GM21528 (cell line): ENCODE results near the gene ARSI.

Experiments
- ATAC-seq: cut with Tn5 transposase; IDR thresholded peaks from one replicate; pipeline ENCODE4 v1.9.1; 2021; ENCODE audit warnings: mild to moderate bottlenecking, moderate library complexity; ENCODE audit not compliant: unreplicated experiment, low FRiP score

ARSI gene

DNA sequence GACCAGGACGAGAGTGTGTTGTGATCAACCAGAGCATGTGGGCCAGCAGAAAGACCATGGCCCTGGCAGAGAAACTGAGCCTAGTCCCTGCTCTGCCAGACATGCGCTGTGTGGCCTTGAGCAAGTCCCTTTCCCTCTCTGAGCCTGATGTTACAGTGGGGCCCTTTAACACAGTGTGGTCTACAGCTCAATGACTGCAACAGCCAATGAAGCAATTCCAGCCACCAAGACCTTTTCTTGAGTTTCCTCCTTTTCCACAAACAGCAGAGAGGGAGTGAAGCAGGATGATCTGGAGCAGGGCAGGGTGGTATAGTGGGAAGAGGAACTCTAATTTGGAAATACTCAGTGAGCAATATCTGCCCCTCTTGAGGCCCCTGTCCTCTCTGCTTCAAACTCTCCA lies 25.8 kb upstream of the ARSI start:
- no peak for ATAC-seq

GRCh38 chr5:150327139-150327538 lies 24.4 kb upstream of the ARSI start:
- ATAC-seq = no peak

- no peak for ATAC-seq
Measured at GRCh38 chr5:150326707-150327106, 24.0 kb upstream of the ARSI start.

- ATAC-seq = no peak
Measured at GRCh38 chr5:150325426-150325825, 22.7 kb upstream of the ARSI start.

- ATAC-seq = no peak
Measured at GRCh38 chr5:150323819-150324218, 21.1 kb upstream of the ARSI start.

DNA sequence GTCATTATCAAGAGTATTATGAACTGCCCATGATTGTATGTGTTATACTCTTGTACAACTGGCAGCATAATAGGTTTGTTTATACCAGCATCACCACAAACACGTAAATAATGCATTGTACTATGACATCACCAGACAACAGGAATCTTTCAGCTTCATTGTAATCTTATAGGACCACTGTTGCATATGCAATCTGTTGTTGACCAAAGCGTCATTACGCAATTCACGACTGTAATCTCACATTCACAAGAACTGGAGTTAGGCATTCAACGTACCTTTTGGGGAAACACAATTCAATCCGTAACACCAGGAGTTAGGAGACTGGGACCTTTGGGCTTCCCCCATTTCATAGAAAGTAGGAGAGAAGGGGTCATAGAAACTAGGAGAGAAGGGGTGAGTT lies 20.4 kb upstream of the ARSI start:
- no peak for ATAC-seq

DNA sequence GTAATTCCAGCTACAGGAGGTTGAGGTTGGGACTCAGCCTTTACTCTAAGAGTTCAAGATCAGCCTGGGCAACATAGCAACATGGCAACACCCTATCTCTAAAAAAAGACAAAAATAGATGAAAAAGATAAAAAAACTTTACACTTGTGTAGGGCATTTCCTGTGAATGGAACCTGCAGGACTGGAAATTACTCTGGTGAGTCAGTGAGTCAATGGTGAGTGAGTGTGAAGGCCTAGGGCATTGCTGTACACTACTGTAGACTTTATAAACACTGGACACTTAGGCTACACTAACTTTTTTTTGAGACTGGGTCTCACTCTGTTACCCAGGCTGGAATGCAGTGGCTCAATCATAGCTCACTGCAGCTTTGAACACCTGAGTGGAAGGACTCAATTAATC lies 19.5 kb upstream of the ARSI start:
- ATAC-seq = no peak

GRCh38 chr5:150321784-150322183 lies 19.1 kb upstream of the ARSI start:
- ATAC-seq = no peak

- no peak for ATAC-seq
Measured at GRCh38 chr5:150321211-150321610, 18.5 kb upstream of the ARSI start.

DNA sequence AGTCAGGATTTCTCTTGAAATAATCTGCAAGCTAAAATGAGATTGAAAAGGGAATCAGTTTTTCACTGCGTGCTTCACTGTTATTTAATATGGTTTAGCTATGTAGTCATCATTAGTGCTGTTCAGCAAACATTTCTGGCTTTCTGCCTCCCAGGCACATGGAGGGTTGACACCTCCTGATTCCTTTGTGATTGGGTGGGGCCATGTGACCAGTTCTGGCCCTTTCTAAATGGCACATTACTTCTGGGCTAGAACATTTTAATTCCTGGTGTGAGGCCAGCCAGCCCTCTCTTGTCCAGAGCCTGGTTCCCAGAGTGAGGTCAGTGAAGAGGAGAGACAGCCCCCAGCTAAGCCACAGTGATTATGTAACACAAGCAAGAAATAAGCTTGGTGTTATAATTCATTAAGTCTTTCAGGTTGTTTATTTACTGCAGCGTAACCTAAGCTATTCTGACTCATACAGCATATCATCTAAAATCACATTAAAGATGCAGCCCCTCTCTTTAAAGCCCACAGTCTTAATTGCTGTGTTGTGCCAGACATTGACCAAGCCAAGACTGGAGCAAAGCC lies 17.4 kb upstream of the ARSI start:
- no peak for ATAC-seq

DNA sequence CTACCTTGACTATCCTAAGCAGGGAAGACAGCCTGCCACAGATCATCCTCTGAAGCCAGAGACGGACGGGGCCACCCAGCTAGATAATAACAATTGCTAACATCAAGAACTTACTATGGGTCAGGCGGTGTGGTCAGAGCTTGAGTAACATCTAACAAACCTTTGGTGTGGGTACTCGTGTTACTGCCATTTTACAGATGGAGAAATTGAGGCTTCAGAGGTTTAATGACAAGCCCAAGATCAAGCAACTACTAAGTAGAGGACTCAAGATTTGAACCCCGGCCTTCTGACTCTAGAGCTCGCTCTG lies 16.7 kb upstream of the ARSI start:
- ATAC-seq = no peak

- no peak for ATAC-seq
Measured at GRCh38 chr5:150318613-150319483, 16.1 kb upstream of the ARSI start.

DNA sequence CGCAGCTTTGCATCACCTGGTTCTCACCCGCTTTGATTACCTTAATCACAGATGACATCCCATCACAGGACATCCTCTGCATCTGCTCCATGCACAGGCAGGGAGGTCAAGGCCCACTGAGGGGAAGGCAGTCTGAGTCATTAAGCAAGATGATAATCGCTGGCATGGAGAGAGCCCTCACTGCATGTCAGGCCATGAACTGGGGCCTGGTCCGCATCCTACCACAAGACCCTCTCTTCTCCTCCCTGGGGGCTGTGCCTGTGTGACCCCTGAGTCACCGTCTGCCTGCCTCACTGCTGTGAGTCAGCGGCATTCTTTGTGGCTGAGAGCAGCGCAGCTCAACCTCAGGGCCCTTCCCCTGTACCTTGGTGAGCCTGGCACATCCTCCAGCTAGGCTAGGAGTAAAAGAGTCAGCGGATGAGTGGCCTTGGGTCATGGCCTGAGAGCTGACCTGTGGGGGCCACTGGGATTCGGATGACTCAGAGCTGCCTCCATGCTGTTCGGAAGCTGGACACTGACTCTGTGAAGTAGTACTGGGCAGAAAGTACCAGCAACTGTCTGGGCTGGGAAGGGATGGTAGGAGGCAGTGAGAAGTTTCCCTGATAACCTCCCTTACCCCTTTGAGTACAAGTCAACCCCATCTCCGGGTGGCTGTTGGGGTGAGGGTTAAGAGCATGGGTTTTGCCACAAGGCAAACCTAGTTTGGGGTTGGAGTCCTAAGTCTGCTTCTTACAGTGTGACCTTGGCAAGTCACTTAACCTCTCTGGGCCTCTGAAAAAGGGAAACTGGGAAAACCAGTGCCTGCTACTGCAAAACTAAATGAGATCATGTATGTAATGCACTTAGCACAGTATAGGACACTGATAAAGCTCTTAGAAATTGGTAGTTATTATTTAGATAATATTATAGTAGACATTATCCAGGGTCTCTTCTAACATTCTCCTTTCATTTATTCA lies 14.6 kb upstream of the ARSI start:
- ATAC-seq = no peak

DNA sequence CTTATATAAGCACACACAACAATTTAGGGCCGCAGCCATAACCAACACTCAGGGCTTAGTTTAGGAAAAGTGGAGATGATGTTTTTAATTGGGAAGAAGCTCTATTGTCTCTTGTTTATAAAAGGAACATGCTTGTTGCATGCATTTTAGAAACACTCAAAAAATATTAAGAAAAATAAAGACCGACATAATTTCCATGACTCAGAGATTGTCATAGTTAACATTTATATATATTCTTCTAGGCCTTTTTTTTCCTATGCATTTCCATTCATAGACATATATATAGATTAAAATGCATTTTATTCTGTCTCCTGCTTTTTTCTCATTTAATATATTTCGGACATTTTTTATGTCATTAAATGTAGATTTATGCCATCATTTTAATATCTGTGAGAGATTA lies 13.6 kb upstream of the ARSI start:
- no peak for ATAC-seq

- ATAC-seq = no peak
Measured at GRCh38 chr5:150315245-150315644, 12.5 kb upstream of the ARSI start.

- ATAC-seq = no peak
Measured at GRCh38 chr5:150313921-150314716, 11.4 kb upstream of the ARSI start.

DNA sequence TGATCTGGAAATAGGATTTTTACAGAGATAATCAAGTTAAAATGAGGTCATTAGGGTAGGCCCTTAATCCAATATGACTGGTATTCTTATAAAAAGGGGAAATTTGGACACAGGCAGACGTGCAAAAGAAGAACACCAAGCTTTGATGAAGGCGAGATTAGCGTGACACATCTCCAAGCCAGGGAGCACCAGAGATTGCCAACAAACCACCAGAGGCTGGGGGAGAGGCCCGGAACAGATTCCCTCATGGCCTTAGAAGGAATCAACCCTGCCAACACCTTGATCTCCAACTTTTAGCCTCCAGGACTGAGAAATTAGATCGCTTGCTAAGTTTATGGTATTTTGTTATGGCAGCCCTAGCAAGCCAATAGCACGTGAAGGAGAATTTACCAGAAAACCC lies 10.8 kb upstream of the ARSI start:
- no peak for ATAC-seq

DNA sequence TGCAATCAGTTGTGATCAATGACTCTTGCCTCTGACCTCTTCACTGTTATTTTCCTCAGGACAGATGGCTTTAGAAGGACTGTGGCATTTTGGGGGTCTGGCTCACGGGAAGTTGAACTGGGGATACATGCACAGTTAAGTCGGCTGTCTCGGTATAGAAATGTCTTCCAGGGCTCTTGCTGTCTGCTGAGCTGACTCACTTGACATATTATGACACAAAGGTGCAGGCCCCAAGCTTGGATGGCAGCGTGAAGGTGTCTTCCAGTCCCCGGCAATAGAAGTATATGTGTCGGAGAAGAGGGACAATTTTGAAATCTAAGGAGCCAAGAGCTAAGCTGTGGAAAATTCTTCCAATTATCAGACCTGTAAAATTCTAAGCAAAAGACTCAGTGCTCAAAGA lies 9.8 kb upstream of the ARSI start:
- no peak for ATAC-seq

DNA sequence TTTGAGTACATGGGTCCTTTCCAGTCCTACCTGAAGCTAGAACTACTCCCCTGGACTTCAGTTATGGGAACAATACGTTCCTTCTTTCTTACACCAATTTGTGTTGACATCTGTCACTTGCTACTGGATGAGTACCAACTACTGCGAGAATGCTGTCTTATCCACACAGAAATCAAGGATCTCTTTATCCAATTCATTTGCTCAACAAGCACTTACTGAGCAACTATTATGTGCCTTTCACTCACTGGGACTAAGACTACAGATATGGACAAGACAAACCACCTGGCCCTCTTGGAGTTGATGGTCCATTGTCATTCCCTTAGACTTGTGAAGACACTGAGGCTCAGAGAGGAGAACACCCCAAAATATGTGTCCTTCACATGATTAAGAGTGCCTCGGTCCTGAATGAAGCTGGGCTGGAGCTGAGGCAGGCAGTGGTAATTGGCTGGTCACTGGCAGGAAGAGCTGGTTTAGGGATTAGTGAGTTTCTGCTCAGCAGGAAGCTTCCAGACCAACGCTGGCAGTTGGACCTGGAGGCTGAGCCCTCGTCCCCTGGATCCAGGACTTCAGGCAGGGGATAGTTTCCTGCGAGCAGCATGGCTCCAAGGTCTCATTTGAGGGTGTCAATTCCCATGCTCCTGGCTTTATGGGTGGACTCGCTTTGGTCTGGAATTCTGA lies 8.4 kb upstream of the ARSI start:
- no peak for ATAC-seq

GRCh38 chr5:150310246-150310645 lies 7.5 kb upstream of the ARSI start:
- no peak for ATAC-seq
